Measurements from ENCODE around the gene VSX1.

Gene VSX1

DNA sequence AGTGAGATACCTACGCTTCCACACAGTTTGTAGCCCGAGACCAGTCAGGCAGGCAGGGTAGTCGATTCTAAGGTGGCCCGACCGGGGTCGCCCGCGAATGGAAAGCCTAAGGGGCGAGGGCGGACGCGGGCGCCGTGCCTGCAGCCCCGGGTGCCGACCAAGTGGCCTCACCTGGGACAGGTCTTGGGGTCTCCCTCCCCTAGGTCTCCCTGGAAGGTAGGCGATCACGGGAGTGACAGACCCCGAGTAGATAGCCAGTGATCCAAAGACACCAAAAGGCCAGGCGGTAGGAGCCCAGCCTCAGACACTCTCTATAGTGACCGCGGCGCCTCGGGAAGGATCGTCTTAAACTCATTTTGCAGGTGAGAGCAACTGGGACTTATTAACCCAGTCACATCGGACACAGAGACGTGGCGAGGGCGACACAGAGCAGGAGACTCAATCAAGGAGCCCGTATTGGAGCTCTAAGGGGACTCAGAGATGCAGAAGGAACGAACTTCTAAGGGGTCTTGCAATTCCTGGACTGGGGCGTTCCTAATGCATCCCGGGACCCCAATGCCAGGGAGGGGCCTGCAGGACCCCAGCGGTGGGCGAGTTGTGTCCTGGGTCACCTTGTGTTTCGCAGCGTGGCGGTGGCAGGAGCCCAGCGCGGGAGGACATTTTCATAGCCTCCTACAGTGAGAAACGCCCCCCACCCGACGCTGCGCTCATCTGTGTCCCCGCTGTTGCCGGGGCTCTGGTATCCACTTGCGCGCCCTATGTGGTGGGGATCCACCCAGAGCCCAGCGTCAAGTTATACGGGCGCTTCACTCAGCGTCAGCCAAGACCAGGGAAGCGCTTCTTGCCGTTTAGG lies 2.1 kb upstream of the VSX1 start:
- Histone ChIP-seq H3K4me3 (no peak overlapping the region), H3K36me3 (ENCODE audit: insufficient read depth, low read length) (no peaks in the 10 kb centered on the region), H3K9me3 (ENCODE audit: low read depth, low read length) (no peaks in the 10 kb centered on the region), H3K27ac (no peak overlapping the region), H3K9ac (ENCODE audit: insufficient read length) (no peak overlapping the region)
- no peak for DNase-seq (ENCODE audit: low read depth, low spot score)
- no peak for TF ChIP-seq POLR2AphosphoS5 (IDR thresholded peaks at IDR 0.05; ENCODE audit: borderline replicate concordance, low read depth, low read length)
- no peak for TF ChIP-seq FOXP2 (optimal IDR thresholded peaks at IDR 0.05; ENCODE audit: control extremely low read depth, extremely low read length, insufficient read depth)
- no peak for TF ChIP-seq EZH2 (IDR thresholded peaks at IDR 0.05)

DNA sequence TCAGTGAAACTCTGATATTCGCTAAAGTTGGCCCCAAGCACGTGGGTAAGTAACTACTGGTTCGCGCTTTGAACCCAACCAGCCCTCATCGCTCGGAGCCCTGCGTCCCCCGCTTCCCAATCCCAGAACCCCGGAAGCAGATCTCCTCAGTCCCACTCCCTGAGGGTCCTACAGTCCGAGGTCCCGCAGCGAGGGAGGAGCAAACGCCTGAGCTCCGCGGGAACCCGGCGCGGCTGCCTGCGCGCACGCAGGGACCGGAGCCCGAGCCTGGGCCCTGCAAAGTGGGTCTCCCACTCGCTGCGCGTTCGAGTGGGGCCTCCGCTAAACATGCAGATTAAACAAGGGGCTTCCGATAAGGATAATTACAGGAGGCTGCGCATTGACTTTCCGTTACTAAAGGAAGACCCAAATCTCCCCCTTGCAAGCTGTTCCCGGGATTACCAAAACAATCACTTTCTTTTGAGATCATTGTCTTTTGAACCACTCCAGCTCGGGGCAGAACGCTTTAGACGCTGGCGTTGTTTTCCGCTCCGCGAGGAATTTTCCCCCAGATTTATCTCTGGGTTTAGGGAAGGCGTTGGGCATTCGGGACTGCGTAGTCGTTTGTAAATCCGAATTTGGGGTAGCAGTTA lies 1.3 kb upstream of the VSX1 start:
- TF ChIP-seq FOXP2 (optimal IDR thresholded peaks at IDR 0.05; ENCODE audit: control extremely low read depth, extremely low read length, insufficient read depth) (no peak), EZH2 (IDR thresholded peaks at IDR 0.05) (no peak), POLR2AphosphoS5 (IDR thresholded peaks at IDR 0.05; ENCODE audit: borderline replicate concordance, low read depth, low read length) (no peak)
- H3K4me3 ChIP-seq: no peak overlapping the region
- no peaks in the 10 kb centered on the region for H3K9me3 ChIP-seq (ENCODE audit: low read depth, low read length)
- H3K27ac ChIP-seq: no peak overlapping the region
- no peak for DNase-seq (ENCODE audit: low read depth, low spot score)
- H3K36me3 ChIP-seq (ENCODE audit: insufficient read depth, low read length): no peaks in the 10 kb centered on the region
- H3K9ac ChIP-seq (ENCODE audit: insufficient read length): no peak overlapping the region

DNA sequence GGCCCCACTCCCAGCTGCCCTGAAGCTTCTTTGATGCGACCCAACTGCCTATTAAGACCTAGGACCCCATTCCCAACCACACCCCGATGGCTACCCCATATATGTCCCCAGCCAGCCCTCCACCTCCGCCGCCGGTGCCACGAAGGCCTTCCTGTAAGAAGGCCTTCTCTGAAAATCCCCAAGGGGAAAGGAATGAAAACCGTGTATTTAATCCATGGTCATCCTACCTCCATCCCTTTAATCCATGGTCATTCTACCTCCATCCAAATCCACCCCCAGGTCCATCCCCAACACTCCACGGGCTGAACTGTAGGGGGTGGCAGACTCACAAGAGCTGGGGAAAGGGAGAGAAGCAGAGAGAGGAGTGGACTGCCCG lies 545 bp upstream of the VSX1 start:
- Histone ChIP-seq H3K36me3 (ENCODE audit: insufficient read depth, low read length) (no peaks in the 10 kb centered on the region), H3K4me3 (no peak overlapping the region), H3K9me3 (ENCODE audit: low read depth, low read length) (no peaks in the 10 kb centered on the region), H3K9ac (ENCODE audit: insufficient read length) (no peak overlapping the region), H3K27ac (no peak overlapping the region)
- TF ChIP-seq POLR2AphosphoS5 (IDR thresholded peaks at IDR 0.05; ENCODE audit: borderline replicate concordance, low read depth, low read length) (no peak), EZH2 (IDR thresholded peaks at IDR 0.05) (no peak), FOXP2 (optimal IDR thresholded peaks at IDR 0.05; ENCODE audit: control extremely low read depth, extremely low read length, insufficient read depth) (no peak)
- no peak for DNase-seq (ENCODE audit: low read depth, low spot score)

DNA sequence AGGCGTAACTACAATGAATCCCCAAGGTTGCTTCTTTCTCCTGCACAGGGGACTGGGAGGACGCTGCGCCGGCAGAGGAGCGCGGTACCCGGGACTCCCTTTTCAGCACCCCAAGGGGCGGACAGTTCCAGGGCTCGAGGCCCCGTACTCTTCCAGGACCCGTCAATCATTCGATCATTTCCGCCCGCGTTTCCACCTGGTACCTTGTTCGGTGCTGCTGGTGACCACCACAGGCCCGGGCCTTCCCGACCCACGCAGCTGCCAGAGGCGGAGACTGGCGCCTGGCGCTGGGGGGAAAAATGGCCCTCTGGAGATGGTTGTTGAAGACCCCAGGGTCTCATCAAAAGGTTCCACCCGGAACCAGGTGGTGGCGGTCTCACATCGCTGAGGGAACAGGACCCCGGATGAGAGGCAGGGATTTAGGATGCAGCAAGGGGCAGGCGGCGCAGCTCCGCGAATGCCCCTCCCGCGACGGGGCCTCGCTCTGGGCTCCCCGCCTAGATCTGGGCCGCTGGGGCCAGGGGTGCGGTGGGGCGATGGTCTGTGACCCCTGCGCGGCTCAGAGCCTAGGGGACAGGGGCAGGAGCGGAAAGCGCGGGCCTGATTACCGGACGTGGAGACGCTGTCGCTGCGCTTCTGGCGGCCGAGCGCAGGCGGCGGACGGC lies 744 bp downstream of the VSX1 start:
- H3K27ac ChIP-seq: no peak overlapping the region
- no peaks in the 10 kb centered on the region for H3K9me3 ChIP-seq (ENCODE audit: low read depth, low read length)
- no peaks in the 10 kb centered on the region for H3K36me3 ChIP-seq (ENCODE audit: insufficient read depth, low read length)
- TF ChIP-seq EZH2 (IDR thresholded peaks at IDR 0.05) (no peak), POLR2AphosphoS5 (IDR thresholded peaks at IDR 0.05; ENCODE audit: borderline replicate concordance, low read depth, low read length) (no peak), FOXP2 (optimal IDR thresholded peaks at IDR 0.05; ENCODE audit: control extremely low read depth, extremely low read length, insufficient read depth) (no peak)
- no peak for DNase-seq (ENCODE audit: low read depth, low spot score)
- H3K4me3 ChIP-seq: no peak overlapping the region
- no peak overlapping the region for H3K9ac ChIP-seq (ENCODE audit: insufficient read length)

DNA sequence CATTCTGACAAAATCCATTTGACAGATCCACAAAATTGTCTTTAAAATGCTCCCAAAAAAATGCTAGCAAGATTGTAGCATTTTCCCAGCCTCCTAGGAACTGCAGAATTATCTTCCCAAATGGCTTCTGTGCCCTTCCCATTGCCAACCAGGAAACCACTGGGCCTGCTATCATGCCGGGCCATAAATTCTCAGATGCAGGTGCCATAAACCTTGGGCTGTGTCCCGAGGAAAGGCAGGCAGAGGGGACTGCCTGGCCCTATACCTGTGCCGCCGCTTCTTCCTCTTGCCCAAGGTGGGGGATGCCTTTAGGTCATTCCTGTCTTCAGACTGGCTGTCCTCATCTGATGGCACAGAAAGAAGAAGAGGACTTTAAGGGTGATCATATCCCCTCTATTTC lies 2.8 kb downstream of the VSX1 start:
- H3K36me3 ChIP-seq (ENCODE audit: insufficient read depth, low read length): no peaks in the 10 kb centered on the region
- H3K27ac ChIP-seq: no peak overlapping the region
- no peak overlapping the region for H3K9ac ChIP-seq (ENCODE audit: insufficient read length)
- TF ChIP-seq EZH2 (IDR thresholded peaks at IDR 0.05) (no peak), FOXP2 (optimal IDR thresholded peaks at IDR 0.05; ENCODE audit: control extremely low read depth, extremely low read length, insufficient read depth) (no peak), POLR2AphosphoS5 (IDR thresholded peaks at IDR 0.05; ENCODE audit: borderline replicate concordance, low read depth, low read length) (no peak)
- no peaks in the 10 kb centered on the region for H3K9me3 ChIP-seq (ENCODE audit: low read depth, low read length)
- H3K4me3 ChIP-seq: no peak overlapping the region
- DNase-seq (ENCODE audit: low read depth, low spot score): no peak

DNA sequence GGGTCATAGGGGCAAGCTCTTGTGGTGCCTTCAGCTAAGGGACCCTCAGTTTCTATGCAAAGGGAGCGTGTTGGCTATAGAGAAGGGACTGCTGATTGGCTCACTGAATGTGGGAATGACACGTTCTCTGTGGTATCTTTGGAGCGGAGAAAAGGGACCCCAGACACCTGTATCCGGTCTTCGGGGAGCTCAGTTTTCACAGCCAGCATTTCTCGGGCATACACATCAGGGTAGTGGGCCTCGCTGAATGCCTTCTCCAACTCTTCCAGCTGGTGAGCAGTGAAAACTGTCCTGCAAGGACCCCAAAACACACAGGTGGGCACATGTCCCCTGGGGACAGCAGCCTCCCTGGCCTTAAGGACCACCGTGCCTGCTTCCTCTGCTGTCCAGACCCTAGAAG lies 3.3 kb downstream of the VSX1 start:
- Histone ChIP-seq H3K36me3 (ENCODE audit: insufficient read depth, low read length) (no peaks in the 10 kb centered on the region), H3K4me3 (no peak overlapping the region), H3K9ac (ENCODE audit: insufficient read length) (no peak overlapping the region), H3K27ac (no peak overlapping the region), H3K9me3 (ENCODE audit: low read depth, low read length) (no peaks in the 10 kb centered on the region)
- TF ChIP-seq POLR2AphosphoS5 (IDR thresholded peaks at IDR 0.05; ENCODE audit: borderline replicate concordance, low read depth, low read length) (no peak), FOXP2 (optimal IDR thresholded peaks at IDR 0.05; ENCODE audit: control extremely low read depth, extremely low read length, insufficient read depth) (no peak), EZH2 (IDR thresholded peaks at IDR 0.05) (no peak)
- no peak for DNase-seq (ENCODE audit: low read depth, low spot score)

DNA sequence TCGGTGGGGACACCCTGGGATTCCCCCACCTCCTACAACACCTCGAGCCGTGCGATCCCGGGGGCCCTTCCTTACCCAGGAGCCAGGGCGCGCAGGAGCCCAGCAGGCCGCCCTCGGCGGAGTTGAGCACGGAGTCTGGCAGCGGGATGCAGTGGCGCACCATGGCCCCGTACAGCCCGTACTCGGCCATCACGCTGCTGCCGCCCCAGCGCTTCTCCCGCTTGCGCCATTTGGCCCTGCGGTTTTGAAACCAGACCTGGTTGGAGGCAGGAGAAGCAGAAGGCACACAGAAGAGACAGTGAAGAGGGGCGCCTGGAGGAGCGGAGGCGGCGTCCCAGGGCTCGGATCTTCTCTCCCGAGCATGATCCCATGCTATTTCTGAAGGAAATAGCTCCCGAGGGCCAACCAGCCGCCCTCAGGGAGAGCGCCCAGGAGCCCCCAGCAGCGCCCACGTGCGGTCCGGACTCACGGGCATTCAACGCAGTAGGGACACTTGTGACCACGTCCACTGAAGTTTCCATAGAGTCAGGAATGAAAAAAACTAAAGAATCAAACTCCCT lies 4.3 kb downstream of the VSX1 start:
- no peak overlapping the region for H3K4me3 ChIP-seq
- no peak overlapping the region for H3K9ac ChIP-seq (ENCODE audit: insufficient read length)
- DNase-seq (ENCODE audit: low read depth, low spot score): no peak

More for the DNA sequence above, 4.3 kb downstream of the VSX1 start:
- H3K9me3 ChIP-seq (ENCODE audit: low read depth, low read length): no peaks in the 10 kb centered on the region
- no peak overlapping the region for H3K27ac ChIP-seq
- no peaks in the 10 kb centered on the region for H3K36me3 ChIP-seq (ENCODE audit: insufficient read depth, low read length)
- TF ChIP-seq FOXP2 (optimal IDR thresholded peaks at IDR 0.05; ENCODE audit: control extremely low read depth, extremely low read length, insufficient read depth): no peak
- TF ChIP-seq EZH2 (IDR thresholded peaks at IDR 0.05): no peak
- no peak for TF ChIP-seq POLR2AphosphoS5 (IDR thresholded peaks at IDR 0.05; ENCODE audit: borderline replicate concordance, low read depth, low read length)

Data from SK-N-MC (cell line).